ENCODE data around the gene NR3C2. TPM values are rescaled to one million over a fixed set of nuclear protein-coding genes. Genes with fewer than 3 reads are reported as not detected.
A peak's percentile ranks its signal among the peaks of the same experiment; 100 is the strongest.

Gene NR3C2
- total RNA-seq, 1 experiment from 2014 or later = 2.7 TPM

DNA sequence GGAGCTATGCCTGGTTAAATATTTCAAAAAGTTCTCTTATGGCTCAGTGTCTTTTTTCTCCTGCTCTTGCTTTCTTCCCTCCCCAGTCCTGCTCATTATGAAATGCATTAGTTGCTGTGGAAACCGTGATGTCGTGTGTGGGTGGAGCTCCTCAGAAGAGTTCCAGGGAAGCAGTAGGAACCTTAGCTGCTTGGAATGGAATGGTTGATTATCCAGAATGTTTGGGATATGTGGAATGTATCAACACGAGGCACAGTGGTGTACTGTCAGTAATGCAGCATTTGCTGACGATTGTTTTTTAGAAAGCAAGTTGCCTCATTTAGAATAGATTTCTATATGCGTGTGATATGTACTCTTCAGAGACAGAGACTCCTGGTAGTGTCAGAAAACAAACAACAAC, 377.1 kb downstream of the NR3C2 start:
- H3K36me3 ChIP-seq (ENCODE audit: control insufficient read depth in 1 of 2, insufficient read depth in 2 of 2, low read length in 2 of 2) = no peaks in the 10 kb centered on the region
- ATAC-seq (no peak), DNase-seq (ENCODE audit: low read depth, low spot score) (no peak)
- no peak overlapping the region for H3K9ac ChIP-seq (ENCODE audit: low read length)
- no peaks in the 10 kb centered on the region for H3K4me1 ChIP-seq (ENCODE audit: control insufficient read depth in 1 of 2, insufficient read depth in 2 of 2, low read length in 2 of 2)
- no peaks in the 10 kb centered on the region for H3K9me2 ChIP-seq (ENCODE audit: insufficient read depth)
- H4K20me1 ChIP-seq (ENCODE audit: insufficient read depth) = no peaks in the 10 kb centered on the region
- ChIA-PET RAD21 (ENCODE audit: low non-redundant PET in 1 of 2, low total read pairs in 2 of 2, uncharacterized antibody in 2 of 2, unreplicated experiment in 2 of 2) (no interaction called here), POLR2A (no interaction called here), CTCF (no interaction called here)
- H3K9me3 ChIP-seq (ENCODE audit: control insufficient read depth in 1 of 2, insufficient read depth in 1 of 2, low read depth in 1 of 2, low read length in 2 of 2) = no peaks in the 10 kb centered on the region
- no peaks in the 10 kb centered on the region for H3K27me3 ChIP-seq (ENCODE audit: insufficient read depth, low read length)
- no peaks in the 10 kb centered on the region for H3K79me2 ChIP-seq (ENCODE audit: insufficient read depth, low read length)
- no peak overlapping the region for H3K4me3 ChIP-seq (replicated peaks in 1 of 2; ENCODE audit: low read depth in 1 of 2, low read length in 2 of 2)
- TSS peak; percentile 24 for BruUV-seq (replicated peaks)
- TF ChIP-seq EZH2 (IDR thresholded peaks at IDR 0.05) = no peak
- no peak for TF ChIP-seq CTCF (IDR thresholded peaks at IDR 0.05 in 2 of 3, conservative IDR thresholded peaks at IDR 0.05 in 1 of 3; ENCODE audit: borderline replicate concordance in 1 of 3, insufficient read depth in 1 of 3, low read depth in 2 of 3, low read length in 2 of 3)
- TF ChIP-seq ZBTB33 (IDR thresholded peaks at IDR 0.05; ENCODE audit: extremely low read depth, insufficient replicate concordance, low read length) = no peak
- TF ChIP-seq POLR2AphosphoS5 (IDR thresholded peaks at IDR 0.05; ENCODE audit: low read depth, low read length) = no peak
- TF ChIP-seq JUND (IDR thresholded peaks at IDR 0.05) = no peak
- TF ChIP-seq FOSL1 (IDR thresholded peaks at IDR 0.05; ENCODE audit: low read depth) = no peak
- no peak overlapping the region for H2AFZ ChIP-seq (ENCODE audit: low read depth, low read length, poor library complexity, severe bottlenecking)
- intact Hi-C loops (cut with micrococcal nuclease) = no loop called here
- H3K27ac ChIP-seq (ENCODE audit: low read depth, low read length) = no peak overlapping the region
- H3K4me2 ChIP-seq (ENCODE audit: low read length) = no peak overlapping the region
